Mucosa of descending colon (tissue), 3 donors: ENCODE data around the gene SAE1. TPM values are rescaled to one million over a fixed set of nuclear protein-coding genes. Genes with fewer than 3 reads are reported as not detected.

ENCODE experiments used
- microRNA-seq: library from miRNA; unstranded; fragments of <30 nt; microRNA quantifications from one replicate; pipeline ENCODE4, GENCODE V29; 2019
- total RNA-seq, 3 donors: library from RNA; stranded (reverse); fragmentation: NEBNext Ultra II Directional in 2 of 3; extraction: Animal tissue kit (Norgen Biotek cat#: 25700) in 2 of 3; gene quantifications; one replicate each; pipeline versions ENCODE4 v1.2.1 to v1.2.4, GENCODE V29; 2021 to 2023
- donor health status: DM: no; HTN: no; CAD: no; lungs with moderate emphysema.
- donor health status: DM: no; HTN: no; CAD: no.
- donor health status: DM: no; HTN: yes; CAD: no.

Gene SAE1
- total RNA-seq, 3 donors from 2014 or later, result 41.7 to 133 (median 66.4) TPM

Small RNAs within 50 kb of the gene (microRNA-seq; reads per million reads assigned to microRNA genes)
- not detected for gene MIR3190
- not detected for gene MIR3191

Other genes starting within 250 kb of the SAE1 start
- 1 to 10 TPM in 1 of 3 donors, under 1 TPM in 1, not detected in 1; 0.31 to 1.1 TPM for gene NPAS1, start 111.0 kb upstream of the SAE1 start, total RNA-seq
- 10 to 100 TPM; 23.8 to 32.8 (median 25.9) TPM for gene TMEM160, start 82.2 kb upstream of the SAE1 start, total RNA-seq
- 10 to 100 TPM; 44.4 to 53.4 (median 52.8) TPM for gene ZC3H4, start 17.1 kb upstream of the SAE1 start, total RNA-seq
- gene BBC3, start 100.4 kb downstream of the SAE1 start, total RNA-seq, result 10 to 100 TPM; 18.3 to 24.9 (median 22.8) TPM
- gene CCDC9, start 125.7 kb downstream of the SAE1 start, total RNA-seq, result 10 to 100 TPM; 33.3 to 46.9 (median 38.7) TPM
- gene INAFM1, start 144.1 kb downstream of the SAE1 start, total RNA-seq, result 10 to 100 TPM; 14.7 to 28.9 (median 16.7) TPM
- 10 to 100 TPM in 1 of 3 donors, 1 to 10 TPM in 2; 5.1 to 13.5 (median 7.9) TPM for gene C5AR1, start 179.0 kb downstream of the SAE1 start, total RNA-seq
- 1 to 10 TPM in 2 of 3 donors, under 1 TPM in 1; 0.29 to 1.6 (median 1.4) TPM for gene C5AR2, start 201.3 kb downstream of the SAE1 start, total RNA-seq
- 10 to 100 TPM in 2 of 3 donors, 1 to 10 TPM in 1; 8.7 to 12.3 (median 11.0) TPM for gene DHX34, start 218.5 kb downstream of the SAE1 start, total RNA-seq